WTC11 (cell line): ENCODE data around the gene PDRG1. TPM values are rescaled to one million over a fixed set of nuclear protein-coding genes. Genes with fewer than 3 reads are reported as not detected.

Experiments used
- ATAC-seq: fragments of 200-7000 bp; cut with Tn5 transposase; 2 replicates; pipeline ENCODE4 v1.10.0; 2021; ENCODE audit warnings: mild to moderate bottlenecking, moderate library complexity
- CTCF ChIA-PET: fragments of 300-600 bp; sonication (Branson Sonifier 250); formaldehyde crosslinking; loops from one replicate; lab custom pipeline; 2021; ENCODE audit warnings: antibody characterized with exemption; lab: Charles Lee
- POLR2A ChIA-PET: fragments of 350-600 bp; sonication (Branson Sonifier 250); formaldehyde crosslinking; loops from one replicate; lab custom pipeline; 2021; ENCODE audit warnings: antibody characterized with exemption; lab: Charles Lee
- DNase-seq: peaks from one replicate; pipeline ENCODE4 v3.0.0; 2021; ENCODE audit warnings: low spot score
- H3K27ac Mint-ChIP-seq: 2 replicates; pipeline ENCODE4 v1.8.0; 2021; ENCODE audit warnings: mixed read lengths
- H3K27me3 Mint-ChIP-seq: 2 replicates; pipeline ENCODE4 v1.8.0; 2021; ENCODE audit warnings: low read depth, mild to moderate bottlenecking, moderate library complexity, mixed read lengths
- H3K36me3 Mint-ChIP-seq: 2 replicates; pipeline ENCODE4 v1.8.0; 2021; ENCODE audit warnings: mixed read lengths
- H3K4me1 Mint-ChIP-seq: 2 replicates; pipeline ENCODE4 v1.8.0; 2022; ENCODE audit warnings: mixed read lengths
- H3K4me3 Mint-ChIP-seq: 2 replicates; pipeline ENCODE4 v1.8.0; 2021; ENCODE audit warnings: mild to moderate bottlenecking, moderate library complexity, mixed read lengths
- H3K9me3 Mint-ChIP-seq: 2 replicates; pipeline ENCODE4 v1.8.0; 2021; ENCODE audit warnings: mixed read lengths
- ATF1 ChIP-seq: sonication (generic); formaldehyde crosslinking; IDR thresholded peaks from 2 replicates; pipeline ENCODE4 v1.8.1; 2023; ENCODE audit warnings: mild to moderate bottlenecking, moderate library complexity, missing genetic modification reagents
- ESRRA ChIP-seq: sonication (generic); formaldehyde crosslinking; IDR thresholded peaks from 2 replicates; pipeline ENCODE4 v1.8.1; 2022; ENCODE audit warnings: mild to moderate bottlenecking, missing genetic modification reagents, borderline replicate concordance
- KAT7 ChIP-seq: sonication (generic); formaldehyde crosslinking; IDR thresholded peaks from 2 replicates; pipeline ENCODE4 v1.8.1; 2023; ENCODE audit warnings: missing genetic modification reagents, mild to moderate bottlenecking, borderline replicate concordance
- NFATC4 ChIP-seq: fragments of 250-450 bp; sonication (Bioruptor Pico); IDR thresholded peaks from 2 replicates; pipeline ENCODE4 v1.9.0; 2021; ENCODE audit warnings: mild to moderate bottlenecking
- NFE2L1 ChIP-seq: sonication (generic); formaldehyde crosslinking; IDR thresholded peaks from 2 replicates; pipeline ENCODE4 v1.8.1; 2023; ENCODE audit warnings: missing genetic modification reagents
- NR2C2 ChIP-seq: sonication (generic); formaldehyde crosslinking; IDR thresholded peaks from 2 replicates; pipeline ENCODE4 v1.8.0; 2022; ENCODE audit warnings: mild to moderate bottlenecking, missing genetic modification reagents
- PRRX2 ChIP-seq: fragments of 250-450 bp; sonication (Bioruptor Pico); IDR thresholded peaks from 2 replicates; pipeline ENCODE4 v1.8.0; 2021; ENCODE audit warnings: mild to moderate bottlenecking
- SMAD4 ChIP-seq: sonication (generic); formaldehyde crosslinking; IDR thresholded peaks from 2 replicates; pipeline ENCODE4 v1.8.0; 2022; ENCODE audit warnings: mild to moderate bottlenecking, missing genetic modification reagents
- SOX15 ChIP-seq: fragments of 250-450 bp; sonication (Bioruptor Pico); IDR thresholded peaks from 2 replicates; pipeline ENCODE4 v1.9.0; 2021; ENCODE audit warnings: mild to moderate bottlenecking
- TCF7 ChIP-seq: sonication (generic); formaldehyde crosslinking; IDR thresholded peaks from 2 replicates; pipeline ENCODE4 v1.8.0; 2022; ENCODE audit warnings: mild to moderate bottlenecking, low read depth, missing genetic modification reagents, moderate library complexity
- TEAD4 ChIP-seq: sonication (generic); formaldehyde crosslinking; IDR thresholded peaks from 2 replicates; pipeline ENCODE4 v1.8.0; 2022; ENCODE audit warnings: mild to moderate bottlenecking, missing genetic modification reagents
- ZNF263 ChIP-seq: sonication (generic); formaldehyde crosslinking; IDR thresholded peaks from 2 replicates; pipeline ENCODE4 v1.8.1; 2022; ENCODE audit warnings: low read depth, mild to moderate bottlenecking, moderate library complexity, missing genetic modification reagents
- ZNF671 ChIP-seq: fragments of 250-450 bp; sonication (Bioruptor Pico); IDR thresholded peaks from 2 replicates; pipeline ENCODE4 v1.8.0; 2021; ENCODE audit warnings: mild to moderate bottlenecking
- total RNA-seq: library from RNA; stranded (reverse); gene quantifications from 3 replicates; pipeline ENCODE4 v1.2.3, GENCODE V29; 2021
- TF ChIP-seq, protein P1 (sequence below): sonication (generic); formaldehyde crosslinking; IDR thresholded peaks from 2 replicates; pipeline ENCODE4 v1.8.1; 2023; ENCODE audit warnings: mild to moderate bottlenecking, missing genetic modification reagents
- TF ChIP-seq, protein P2 (sequence below): fragments of 250-450 bp; sonication (Bioruptor Pico); IDR thresholded peaks from 2 replicates; pipeline ENCODE4 v2.1.2; 2022; ENCODE audit warnings: mild to moderate bottlenecking, moderate library complexity
- TF ChIP-seq, protein P3 (sequence below): sonication (generic); formaldehyde crosslinking; conservative IDR thresholded peaks from 2 replicates; pipeline ENCODE4 v1.8.1; 2022; ENCODE audit warnings: mild to moderate bottlenecking, missing genetic modification reagents
- TF ChIP-seq, protein P4 (sequence below): sonication (generic); formaldehyde crosslinking; IDR thresholded peaks from 2 replicates; pipeline ENCODE4 v1.8.0; 2022; ENCODE audit warnings: mild to moderate bottlenecking, missing genetic modification reagents
- TF ChIP-seq, protein P5 (sequence below): sonication (generic); formaldehyde crosslinking; IDR thresholded peaks from 2 replicates; pipeline ENCODE4 v1.8.1; 2022; ENCODE audit warnings: mild to moderate bottlenecking, missing genetic modification reagents, moderate library complexity, borderline replicate concordance
- TF ChIP-seq, protein P6 (sequence below): sonication (generic); formaldehyde crosslinking; IDR thresholded peaks from 2 replicates; pipeline ENCODE4 v1.8.0; 2022; ENCODE audit warnings: missing genetic modification reagents
- TF ChIP-seq, protein P7 (sequence below): sonication (generic); formaldehyde crosslinking; IDR thresholded peaks from 2 replicates; pipeline ENCODE4 v1.8.1; 2022; ENCODE audit warnings: mild to moderate bottlenecking, moderate library complexity, missing genetic modification reagents
- TF ChIP-seq, protein P8 (sequence below): sonication (generic); formaldehyde crosslinking; IDR thresholded peaks from 2 replicates; pipeline ENCODE4 v1.8.1; 2023; ENCODE audit warnings: mild to moderate bottlenecking, missing genetic modification reagents, borderline replicate concordance

Gene PDRG1
- total RNA-seq, 1 experiment from 2014 or later: 16.0 TPM

DNA sequence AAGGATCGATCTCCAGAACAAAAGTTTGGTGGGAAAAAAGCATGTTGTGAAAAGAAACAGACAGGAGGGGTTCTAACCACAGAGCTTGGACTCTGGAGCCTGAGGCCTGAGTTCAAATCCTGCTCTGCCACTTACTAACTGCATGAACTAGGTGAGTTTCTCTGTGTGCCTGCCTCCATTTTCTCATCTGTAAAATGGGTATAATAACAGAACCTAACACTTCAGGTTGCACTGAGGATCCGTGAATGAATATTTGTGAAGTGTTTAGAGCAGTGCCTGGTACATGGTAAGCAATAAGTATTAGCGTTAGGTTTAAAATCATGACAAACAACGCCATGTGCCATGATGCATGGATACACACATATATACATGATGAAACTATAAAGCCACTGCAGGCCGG is 44.8 kb downstream of the PDRG1 start:
- no peak for DNase-seq
- CTCF ChIA-PET: interaction anchor here (1.5 kb wide), 1 partner anchor 52 kb away, joined by 4 read pairs; no protein-coding TSS in a partner anchor
- no peak overlapping the region for H3K4me3 Mint-ChIP-seq
- no peaks in the 10 kb centered on the region; the same call in 1 of the 2 replicates for H3K27me3 Mint-ChIP-seq
- ATAC-seq: no peak
- no peaks in the 10 kb centered on the region for H3K36me3 Mint-ChIP-seq
- no peak overlapping the region for H3K27ac Mint-ChIP-seq
- peaks cover 31% of the 10 kb centered on the region for H3K4me1 Mint-ChIP-seq
- no peaks in the 10 kb centered on the region for H3K9me3 Mint-ChIP-seq
- no peak for TF ChIP-seq NR2C2 (CRISPR knock-in tag)
- TF ChIP-seq SOX15 (CRISPR knock-in tag): no peak
- TF ChIP-seq NFE2L1 (CRISPR knock-in tag): no peak
- TF ChIP-seq, protein P1, sequence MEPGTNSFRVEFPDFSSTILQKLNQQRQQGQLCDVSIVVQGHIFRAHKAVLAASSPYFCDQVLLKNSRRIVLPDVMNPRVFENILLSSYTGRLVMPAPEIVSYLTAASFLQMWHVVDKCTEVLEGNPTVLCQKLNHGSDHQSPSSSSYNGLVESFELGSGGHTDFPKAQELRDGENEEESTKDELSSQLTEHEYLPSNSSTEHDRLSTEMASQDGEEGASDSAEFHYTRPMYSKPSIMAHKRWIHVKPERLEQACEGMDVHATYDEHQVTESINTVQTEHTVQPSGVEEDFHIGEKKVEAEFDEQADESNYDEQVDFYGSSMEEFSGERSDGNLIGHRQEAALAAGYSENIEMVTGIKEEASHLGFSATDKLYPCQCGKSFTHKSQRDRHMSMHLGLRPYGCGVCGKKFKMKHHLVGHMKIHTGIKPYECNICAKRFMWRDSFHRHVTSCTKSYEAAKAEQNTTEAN (CRISPR knock-in tag): no peak
- TF ChIP-seq, protein P2, sequence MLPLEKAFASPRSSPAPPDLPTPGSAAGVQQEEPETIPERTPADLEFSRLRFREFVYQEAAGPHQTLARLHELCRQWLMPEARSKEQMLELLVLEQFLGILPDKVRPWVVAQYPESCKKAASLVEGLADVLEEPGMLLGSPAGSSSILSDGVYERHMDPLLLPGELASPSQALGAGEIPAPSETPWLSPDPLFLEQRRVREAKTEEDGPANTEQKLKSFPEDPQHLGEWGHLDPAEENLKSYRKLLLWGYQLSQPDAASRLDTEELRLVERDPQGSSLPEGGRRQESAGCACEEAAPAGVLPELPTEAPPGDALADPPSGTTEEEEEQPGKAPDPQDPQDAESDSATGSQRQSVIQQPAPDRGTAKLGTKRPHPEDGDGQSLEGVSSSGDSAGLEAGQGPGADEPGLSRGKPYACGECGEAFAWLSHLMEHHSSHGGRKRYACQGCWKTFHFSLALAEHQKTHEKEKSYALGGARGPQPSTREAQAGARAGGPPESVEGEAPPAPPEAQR (CRISPR knock-in tag): no peak
- TF ChIP-seq, protein P3, sequence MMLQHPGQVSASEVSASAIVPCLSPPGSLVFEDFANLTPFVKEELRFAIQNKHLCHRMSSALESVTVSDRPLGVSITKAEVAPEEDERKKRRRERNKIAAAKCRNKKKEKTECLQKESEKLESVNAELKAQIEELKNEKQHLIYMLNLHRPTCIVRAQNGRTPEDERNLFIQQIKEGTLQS (CRISPR knock-in tag): no peak
- TF ChIP-seq, protein P4, sequence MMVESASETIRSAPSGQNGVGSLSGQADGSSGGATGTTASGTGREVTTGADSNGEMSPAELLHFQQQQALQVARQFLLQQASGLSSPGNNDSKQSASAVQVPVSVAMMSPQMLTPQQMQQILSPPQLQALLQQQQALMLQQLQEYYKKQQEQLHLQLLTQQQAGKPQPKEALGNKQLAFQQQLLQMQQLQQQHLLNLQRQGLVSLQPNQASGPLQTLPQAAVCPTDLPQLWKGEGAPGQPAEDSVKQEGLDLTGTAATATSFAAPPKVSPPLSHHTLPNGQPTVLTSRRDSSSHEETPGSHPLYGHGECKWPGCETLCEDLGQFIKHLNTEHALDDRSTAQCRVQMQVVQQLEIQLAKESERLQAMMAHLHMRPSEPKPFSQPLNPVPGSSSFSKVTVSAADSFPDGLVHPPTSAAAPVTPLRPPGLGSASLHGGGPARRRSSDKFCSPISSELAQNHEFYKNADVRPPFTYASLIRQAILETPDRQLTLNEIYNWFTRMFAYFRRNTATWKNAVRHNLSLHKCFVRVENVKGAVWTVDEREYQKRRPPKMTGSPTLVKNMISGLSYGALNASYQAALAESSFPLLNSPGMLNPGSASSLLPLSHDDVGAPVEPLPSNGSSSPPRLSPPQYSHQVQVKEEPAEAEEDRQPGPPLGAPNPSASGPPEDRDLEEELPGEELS (CRISPR knock-in tag): no peak
- TF ChIP-seq ZNF671 (CRISPR knock-in tag): no peak
- TF ChIP-seq, all 79 proteins: peak for 0
- POLR2A ChIA-PET: no interaction called here

DNA sequence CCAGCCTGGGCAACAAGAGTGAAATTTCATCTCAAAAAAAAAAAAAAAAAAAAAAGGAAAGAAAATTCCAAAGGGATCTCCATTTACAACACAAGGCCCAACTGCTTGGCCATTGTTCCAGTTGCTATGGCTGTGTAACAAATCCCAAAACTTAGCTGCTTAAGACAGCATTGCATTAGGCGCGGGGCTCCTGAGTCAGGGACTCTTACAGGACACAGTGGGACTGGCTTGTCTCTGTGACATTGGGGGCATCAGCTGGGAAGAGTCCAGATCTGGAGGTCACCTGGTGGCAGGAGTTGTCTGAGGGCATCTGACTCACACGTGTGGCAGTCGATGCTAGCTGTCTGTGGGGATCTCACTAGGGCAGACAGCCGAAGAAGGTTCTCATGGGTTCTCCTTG is 45.8 kb downstream of the PDRG1 start:
- DNase-seq (peak; percentile 41), ATAC-seq (peak; percentile 86)
- Mint-ChIP-seq H3K36me3 (no peaks in the 10 kb centered on the region), H3K4me1 (peaks cover 21% of the 10 kb centered on the region), H3K27ac (no peak overlapping the region), H3K9me3 (no peaks in the 10 kb centered on the region), H3K4me3 (no peak overlapping the region), H3K27me3 (no peaks in the 10 kb centered on the region; the same call in 1 of the 2 replicates)
- TF ChIP-seq, protein P5, sequence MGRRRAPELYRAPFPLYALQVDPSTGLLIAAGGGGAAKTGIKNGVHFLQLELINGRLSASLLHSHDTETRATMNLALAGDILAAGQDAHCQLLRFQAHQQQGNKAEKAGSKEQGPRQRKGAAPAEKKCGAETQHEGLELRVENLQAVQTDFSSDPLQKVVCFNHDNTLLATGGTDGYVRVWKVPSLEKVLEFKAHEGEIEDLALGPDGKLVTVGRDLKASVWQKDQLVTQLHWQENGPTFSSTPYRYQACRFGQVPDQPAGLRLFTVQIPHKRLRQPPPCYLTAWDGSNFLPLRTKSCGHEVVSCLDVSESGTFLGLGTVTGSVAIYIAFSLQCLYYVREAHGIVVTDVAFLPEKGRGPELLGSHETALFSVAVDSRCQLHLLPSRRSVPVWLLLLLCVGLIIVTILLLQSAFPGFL (CRISPR knock-in tag): no peak
- no peak for TF ChIP-seq ESRRA (CRISPR knock-in tag)
- TF ChIP-seq, protein P6, sequence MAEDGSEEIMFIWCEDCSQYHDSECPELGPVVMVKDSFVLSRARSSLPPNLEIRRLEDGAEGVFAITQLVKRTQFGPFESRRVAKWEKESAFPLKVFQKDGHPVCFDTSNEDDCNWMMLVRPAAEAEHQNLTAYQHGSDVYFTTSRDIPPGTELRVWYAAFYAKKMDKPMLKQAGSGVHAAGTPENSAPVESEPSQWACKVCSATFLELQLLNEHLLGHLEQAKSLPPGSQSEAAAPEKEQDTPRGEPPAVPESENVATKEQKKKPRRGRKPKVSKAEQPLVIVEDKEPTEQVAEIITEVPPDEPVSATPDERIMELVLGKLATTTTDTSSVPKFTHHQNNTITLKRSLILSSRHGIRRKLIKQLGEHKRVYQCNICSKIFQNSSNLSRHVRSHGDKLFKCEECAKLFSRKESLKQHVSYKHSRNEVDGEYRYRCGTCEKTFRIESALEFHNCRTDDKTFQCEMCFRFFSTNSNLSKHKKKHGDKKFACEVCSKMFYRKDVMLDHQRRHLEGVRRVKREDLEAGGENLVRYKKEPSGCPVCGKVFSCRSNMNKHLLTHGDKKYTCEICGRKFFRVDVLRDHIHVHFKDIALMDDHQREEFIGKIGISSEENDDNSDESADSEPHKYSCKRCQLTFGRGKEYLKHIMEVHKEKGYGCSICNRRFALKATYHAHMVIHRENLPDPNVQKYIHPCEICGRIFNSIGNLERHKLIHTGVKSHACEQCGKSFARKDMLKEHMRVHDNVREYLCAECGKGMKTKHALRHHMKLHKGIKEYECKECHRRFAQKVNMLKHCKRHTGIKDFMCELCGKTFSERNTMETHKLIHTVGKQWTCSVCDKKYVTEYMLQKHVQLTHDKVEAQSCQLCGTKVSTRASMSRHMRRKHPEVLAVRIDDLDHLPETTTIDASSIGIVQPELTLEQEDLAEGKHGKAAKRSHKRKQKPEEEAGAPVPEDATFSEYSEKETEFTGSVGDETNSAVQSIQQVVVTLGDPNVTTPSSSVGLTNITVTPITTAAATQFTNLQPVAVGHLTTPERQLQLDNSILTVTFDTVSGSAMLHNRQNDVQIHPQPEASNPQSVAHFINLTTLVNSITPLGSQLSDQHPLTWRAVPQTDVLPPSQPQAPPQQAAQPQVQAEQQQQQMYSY (CRISPR knock-in tag): no peak
- TF ChIP-seq, protein P7, sequence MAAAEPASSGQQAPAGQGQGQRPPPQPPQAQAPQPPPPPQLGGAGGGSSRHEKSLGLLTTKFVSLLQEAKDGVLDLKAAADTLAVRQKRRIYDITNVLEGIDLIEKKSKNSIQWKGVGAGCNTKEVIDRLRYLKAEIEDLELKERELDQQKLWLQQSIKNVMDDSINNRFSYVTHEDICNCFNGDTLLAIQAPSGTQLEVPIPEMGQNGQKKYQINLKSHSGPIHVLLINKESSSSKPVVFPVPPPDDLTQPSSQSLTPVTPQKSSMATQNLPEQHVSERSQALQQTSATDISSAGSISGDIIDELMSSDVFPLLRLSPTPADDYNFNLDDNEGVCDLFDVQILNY: no peak
- no peak for TF ChIP-seq PRRX2 (CRISPR knock-in tag)
- no peak for TF ChIP-seq ATF1 (CRISPR knock-in tag)
- TF ChIP-seq NFATC4 (CRISPR knock-in tag): no peak
- no peak for TF ChIP-seq TCF7 (CRISPR knock-in tag)
- no peak for TF ChIP-seq TEAD4
- TF ChIP-seq KAT7 (CRISPR knock-in tag): no peak
- TF ChIP-seq ZNF263 (CRISPR knock-in tag): no peak
- TF ChIP-seq, protein P8, sequence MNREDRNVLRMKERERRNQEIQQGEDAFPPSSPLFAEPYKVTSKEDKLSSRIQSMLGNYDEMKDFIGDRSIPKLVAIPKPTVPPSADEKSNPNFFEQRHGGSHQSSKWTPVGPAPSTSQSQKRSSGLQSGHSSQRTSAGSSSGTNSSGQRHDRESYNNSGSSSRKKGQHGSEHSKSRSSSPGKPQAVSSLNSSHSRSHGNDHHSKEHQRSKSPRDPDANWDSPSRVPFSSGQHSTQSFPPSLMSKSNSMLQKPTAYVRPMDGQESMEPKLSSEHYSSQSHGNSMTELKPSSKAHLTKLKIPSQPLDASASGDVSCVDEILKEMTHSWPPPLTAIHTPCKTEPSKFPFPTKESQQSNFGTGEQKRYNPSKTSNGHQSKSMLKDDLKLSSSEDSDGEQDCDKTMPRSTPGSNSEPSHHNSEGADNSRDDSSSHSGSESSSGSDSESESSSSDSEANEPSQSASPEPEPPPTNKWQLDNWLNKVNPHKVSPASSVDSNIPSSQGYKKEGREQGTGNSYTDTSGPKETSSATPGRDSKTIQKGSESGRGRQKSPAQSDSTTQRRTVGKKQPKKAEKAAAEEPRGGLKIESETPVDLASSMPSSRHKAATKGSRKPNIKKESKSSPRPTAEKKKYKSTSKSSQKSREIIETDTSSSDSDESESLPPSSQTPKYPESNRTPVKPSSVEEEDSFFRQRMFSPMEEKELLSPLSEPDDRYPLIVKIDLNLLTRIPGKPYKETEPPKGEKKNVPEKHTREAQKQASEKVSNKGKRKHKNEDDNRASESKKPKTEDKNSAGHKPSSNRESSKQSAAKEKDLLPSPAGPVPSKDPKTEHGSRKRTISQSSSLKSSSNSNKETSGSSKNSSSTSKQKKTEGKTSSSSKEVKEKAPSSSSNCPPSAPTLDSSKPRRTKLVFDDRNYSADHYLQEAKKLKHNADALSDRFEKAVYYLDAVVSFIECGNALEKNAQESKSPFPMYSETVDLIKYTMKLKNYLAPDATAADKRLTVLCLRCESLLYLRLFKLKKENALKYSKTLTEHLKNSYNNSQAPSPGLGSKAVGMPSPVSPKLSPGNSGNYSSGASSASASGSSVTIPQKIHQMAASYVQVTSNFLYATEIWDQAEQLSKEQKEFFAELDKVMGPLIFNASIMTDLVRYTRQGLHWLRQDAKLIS (CRISPR knock-in tag): no peak
- TF ChIP-seq SMAD4 (CRISPR knock-in tag): no peak
- CTCF ChIA-PET: interaction anchor here (0.7 to 1.5 kb wide), 5 partner anchors 14 to 168 kb away, joined by 3 to 10 read pairs (median 4); partner anchors contain the start of gene PDRG1
- POLR2A ChIA-PET: no interaction called here
